Chondrocyte (in vitro differentiated cells): ENCODE results near the gene FOXP1. TPM values are rescaled to one million over a fixed set of nuclear protein-coding genes. Genes with fewer than 3 reads are reported as not detected.
A peak's percentile ranks its signal among the peaks of the same experiment; 100 is the strongest.

Experiments used
- DNase-seq: peaks from one replicate; pipeline ENCODE4 v3.0.0; 2021; ENCODE audit warnings: mixed read lengths, low spot score
- H3K27ac Mint-ChIP-seq: one replicate; pipeline ENCODE4 v1.8.0; 2021; ENCODE audit warnings: mild to moderate bottlenecking, moderate library complexity, mixed read lengths; ENCODE audit not compliant: unreplicated experiment
- H3K27me3 Mint-ChIP-seq: 2 replicates; pipeline ENCODE4 v1.8.0; 2021; ENCODE audit warnings: low read depth, mixed read lengths
- H3K36me3 Mint-ChIP-seq: 2 replicates; pipeline ENCODE4 v1.8.0; 2021; ENCODE audit warnings: low read depth, mixed read lengths
- H3K4me1 Mint-ChIP-seq: 2 replicates; pipeline ENCODE4 v1.8.0; 2021; ENCODE audit warnings: low read depth, mild to moderate bottlenecking, mixed read lengths
- H3K4me3 Mint-ChIP-seq: one replicate; pipeline ENCODE4 v1.8.0; 2021; ENCODE audit warnings: mild to moderate bottlenecking, moderate library complexity, mixed read lengths; ENCODE audit not compliant: unreplicated experiment
- H3K9me3 Mint-ChIP-seq: 2 replicates; pipeline ENCODE4 v1.8.0; 2021; ENCODE audit warnings: low read depth, mixed read lengths
- CTCF ChIP-seq: fragments of 200-600 bp; sonication (generic); IDR thresholded peaks from 2 replicates; pipeline ENCODE4 v1.5.0; 2021; ENCODE audit warnings: antibody characterized with exemption, mild to moderate bottlenecking, moderate library complexity
- total RNA-seq: library from RNA; stranded (reverse); gene quantifications from 3 replicates; pipeline ENCODE4 v1.2.1, GENCODE V29; 2021

Gene FOXP1
- total RNA-seq, 1 donor from 2014 or later: 206 TPM

- peaks cover 24% of the 10 kb centered on the region for H3K4me1 Mint-ChIP-seq
- no peak for DNase-seq
- no peak for TF ChIP-seq CTCF
- H3K27ac Mint-ChIP-seq: no peak overlapping the region
- H3K27me3 Mint-ChIP-seq: no peaks in the 10 kb centered on the region
- no peaks in the 10 kb centered on the region for H3K9me3 Mint-ChIP-seq
- H3K36me3 Mint-ChIP-seq: peaks cover 7% of the 10 kb centered on the region
- H3K4me3 Mint-ChIP-seq: no peak overlapping the region
These were observed 368.2 kb downstream of the FOXP1 start for GRCh38 chr3:71215351-71215750.

GRCh38 chr3:71214797-71215196 is 368.7 kb downstream of the FOXP1 start:
- Mint-ChIP-seq H3K9me3 (no peaks in the 10 kb centered on the region), H3K4me1 (peaks cover 30% of the 10 kb centered on the region), H3K27me3 (no peaks in the 10 kb centered on the region), H3K36me3 (peaks cover 7% of the 10 kb centered on the region), H3K4me3 (no peak overlapping the region), H3K27ac (no peak overlapping the region)
- no peak for TF ChIP-seq CTCF
- no peak for DNase-seq

GRCh38 chr3:71214016-71214415 is 369.5 kb downstream of the FOXP1 start:
- no peak for TF ChIP-seq CTCF
- Mint-ChIP-seq H3K36me3 (peaks cover 7% of the 10 kb centered on the region), H3K9me3 (no peaks in the 10 kb centered on the region), H3K27me3 (no peaks in the 10 kb centered on the region), H3K27ac (no peak overlapping the region), H3K4me1 (peaks cover 36% of the 10 kb centered on the region), H3K4me3 (no peak overlapping the region)
- no peak for DNase-seq

GRCh38 chr3:71211083-71211482 is 372.4 kb downstream of the FOXP1 start:
- no peak for DNase-seq
- Mint-ChIP-seq H3K4me1 (peaks cover 58% of the 10 kb centered on the region), H3K27ac (peak overlapping the region; percentile 90), H3K9me3 (no peaks in the 10 kb centered on the region), H3K4me3 (no peak overlapping the region), H3K27me3 (no peaks in the 10 kb centered on the region), H3K36me3 (no peaks in the 10 kb centered on the region)
- no peak for TF ChIP-seq CTCF

- peak; percentile 44 for TF ChIP-seq CTCF
- Mint-ChIP-seq H3K4me1 (peaks cover 61% of the 10 kb centered on the region), H3K9me3 (no peaks in the 10 kb centered on the region), H3K27me3 (no peaks in the 10 kb centered on the region), H3K36me3 (no peaks in the 10 kb centered on the region), H3K27ac (peak overlapping the region; percentile 90), H3K4me3 (peak overlapping the region; percentile 8)
- no peak for DNase-seq
These were observed 373.1 kb downstream of the FOXP1 start for GRCh38 chr3:71210257-71211007.
